ENCODE measurements around the gene RAMACL. TPM values are rescaled to one million over a fixed set of nuclear protein-coding genes. Genes with fewer than 3 reads are reported as not detected.
A peak's percentile ranks its signal among the peaks of the same experiment; 100 is the strongest.

Gene RAMACL
- total and polyA plus RNA-seq, 2 donors (not counting 1 experiment from before 2014, with no cell fraction given): 0.22 to 5.0 TPM

DNA sequence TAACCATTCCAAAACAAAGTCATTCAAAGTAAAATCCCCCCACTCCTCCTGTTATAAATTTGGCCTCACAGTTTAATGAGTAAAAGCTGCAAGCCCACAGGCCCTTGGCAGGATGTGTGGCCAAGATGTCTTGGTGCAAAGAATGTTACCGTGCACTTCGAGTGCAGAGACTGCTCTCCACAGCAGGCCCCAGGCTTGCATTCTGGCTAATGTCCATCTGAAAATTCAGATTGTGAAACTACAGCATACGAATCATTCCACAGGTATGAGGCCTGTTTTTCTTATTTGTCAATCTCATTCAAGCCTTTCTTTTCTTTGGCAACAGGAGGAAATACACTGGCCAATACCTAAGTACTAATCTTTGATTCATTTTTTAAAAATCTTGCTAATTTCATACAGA lies 33.4 kb upstream of the RAMACL start:
- H2AFZ ChIP-seq (ENCODE audit: low read length): no peak overlapping the region
- no peaks in the 10 kb centered on the region for H3K27me3 ChIP-seq (ENCODE audit: control insufficient read depth, insufficient read depth, low read length)
- no peaks in the 10 kb centered on the region for H4K20me1 ChIP-seq (ENCODE audit: control insufficient read depth, extremely low read depth, insufficient read depth, low read length)
- peaks cover 5% of the 10 kb centered on the region for H3K36me3 ChIP-seq (ENCODE audit: control insufficient read depth, insufficient read depth, low read length)
- H3K9ac ChIP-seq (ENCODE audit: insufficient read depth, low read length): no peak overlapping the region
- H3K27ac ChIP-seq (ENCODE audit: insufficient read depth, low read length): peak overlapping the region; percentile 76
- peak overlapping the region; percentile 78 for H3K4me2 ChIP-seq (ENCODE audit: extremely low read depth, insufficient read depth, low read length)
- peaks cover 46% of the 10 kb centered on the region for H3K4me1 ChIP-seq (ENCODE audit: control insufficient read depth, extremely low read depth, insufficient read depth, low read length)
- DNase-seq (ENCODE audit: low read depth in 2 of 2): peak; percentile 97 to 99
- peaks cover 61% of the 10 kb centered on the region for H3K79me2 ChIP-seq (ENCODE audit: control insufficient read depth, insufficient read depth, low read length)
- H3K9me3 ChIP-seq (ENCODE audit: control insufficient read depth, insufficient read depth, low read depth, low read length): no peaks in the 10 kb centered on the region
- TF ChIP-seq, protein P1, sequence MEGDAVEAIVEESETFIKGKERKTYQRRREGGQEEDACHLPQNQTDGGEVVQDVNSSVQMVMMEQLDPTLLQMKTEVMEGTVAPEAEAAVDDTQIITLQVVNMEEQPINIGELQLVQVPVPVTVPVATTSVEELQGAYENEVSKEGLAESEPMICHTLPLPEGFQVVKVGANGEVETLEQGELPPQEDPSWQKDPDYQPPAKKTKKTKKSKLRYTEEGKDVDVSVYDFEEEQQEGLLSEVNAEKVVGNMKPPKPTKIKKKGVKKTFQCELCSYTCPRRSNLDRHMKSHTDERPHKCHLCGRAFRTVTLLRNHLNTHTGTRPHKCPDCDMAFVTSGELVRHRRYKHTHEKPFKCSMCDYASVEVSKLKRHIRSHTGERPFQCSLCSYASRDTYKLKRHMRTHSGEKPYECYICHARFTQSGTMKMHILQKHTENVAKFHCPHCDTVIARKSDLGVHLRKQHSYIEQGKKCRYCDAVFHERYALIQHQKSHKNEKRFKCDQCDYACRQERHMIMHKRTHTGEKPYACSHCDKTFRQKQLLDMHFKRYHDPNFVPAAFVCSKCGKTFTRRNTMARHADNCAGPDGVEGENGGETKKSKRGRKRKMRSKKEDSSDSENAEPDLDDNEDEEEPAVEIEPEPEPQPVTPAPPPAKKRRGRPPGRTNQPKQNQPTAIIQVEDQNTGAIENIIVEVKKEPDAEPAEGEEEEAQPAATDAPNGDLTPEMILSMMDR (conservative IDR thresholded peaks at IDR 0.05 in 1 of 2, IDR thresholded peaks at IDR 0.05 in 1 of 2; ENCODE audit: low read depth in 1 of 2, low read length in 2 of 2): no peak
- no peak for TF ChIP-seq EZH2 (IDR thresholded peaks at IDR 0.05; ENCODE audit: low read length, missing control alignments)
- H3K4me3 ChIP-seq (replicated peaks in 1 of 4; ENCODE audit: control extremely low read depth in 1 of 4, insufficient read depth in 1 of 4, low read depth in 3 of 4, low read length in 4 of 4): no peak overlapping the region

DNA sequence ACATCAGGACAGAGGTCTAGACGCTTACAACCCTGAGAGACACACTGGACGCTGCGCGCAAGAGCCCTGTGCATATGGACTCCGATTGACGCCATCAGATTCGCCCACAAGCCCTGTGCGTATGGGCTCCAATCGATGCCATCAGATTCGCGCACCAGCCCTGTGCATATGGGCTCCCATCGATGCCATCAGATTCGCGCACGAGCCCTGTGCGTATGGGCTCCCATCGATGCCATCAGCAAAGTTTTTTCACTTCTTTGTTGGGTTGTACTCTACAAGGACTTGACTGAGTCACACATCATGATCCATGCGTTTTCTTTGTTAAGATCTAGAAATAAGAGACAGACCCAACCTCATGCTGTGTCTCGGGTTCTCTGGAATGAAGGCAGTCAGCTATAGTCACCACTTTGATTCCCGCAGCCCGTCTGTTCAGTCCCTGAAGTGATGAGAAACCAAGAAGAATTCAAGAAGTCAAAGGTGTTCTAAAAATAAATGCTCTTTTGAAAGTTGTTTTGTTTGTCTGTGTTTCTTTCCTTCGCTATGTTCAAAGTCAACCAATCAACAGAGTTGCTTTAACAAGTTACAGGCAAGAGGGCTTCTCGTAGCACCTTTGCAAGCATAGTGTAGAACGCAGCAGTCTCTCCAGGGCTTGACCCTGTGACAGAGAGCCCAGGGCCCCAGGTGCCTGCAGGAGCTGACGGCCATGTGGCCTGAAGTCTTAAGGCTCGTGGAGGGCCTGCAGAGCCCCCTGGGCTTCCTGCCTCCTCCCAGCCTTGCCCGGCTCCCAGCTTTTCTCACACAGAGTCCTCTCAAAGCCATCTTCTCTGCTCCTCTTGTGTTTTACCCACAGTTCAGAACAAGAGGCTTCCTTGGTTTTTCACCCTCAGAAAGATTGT lies 32.6 kb upstream of the RAMACL start:
- H3K27me3 ChIP-seq (ENCODE audit: control insufficient read depth, insufficient read depth, low read length): no peaks in the 10 kb centered on the region
- H2AFZ ChIP-seq (ENCODE audit: low read length): no peak overlapping the region
- TF ChIP-seq, protein P1 (conservative IDR thresholded peaks at IDR 0.05 in 1 of 2, IDR thresholded peaks at IDR 0.05 in 1 of 2; ENCODE audit: low read depth in 1 of 2, low read length in 2 of 2): no peak
- TF ChIP-seq EZH2 (IDR thresholded peaks at IDR 0.05; ENCODE audit: low read length, missing control alignments): no peak
- H3K4me2 ChIP-seq (ENCODE audit: extremely low read depth, insufficient read depth, low read length): no peak overlapping the region
- no peaks in the 10 kb centered on the region for H3K9me3 ChIP-seq (ENCODE audit: control insufficient read depth, insufficient read depth, low read depth, low read length)
- peaks cover 68% of the 10 kb centered on the region for H3K79me2 ChIP-seq (ENCODE audit: control insufficient read depth, insufficient read depth, low read length)
- peak overlapping the region; percentile 76 for H3K27ac ChIP-seq (ENCODE audit: insufficient read depth, low read length)
- H3K4me1 ChIP-seq (ENCODE audit: control insufficient read depth, extremely low read depth, insufficient read depth, low read length): peaks cover 49% of the 10 kb centered on the region
- H4K20me1 ChIP-seq (ENCODE audit: control insufficient read depth, extremely low read depth, insufficient read depth, low read length): no peaks in the 10 kb centered on the region
- DNase-seq (ENCODE audit: low read depth in 2 of 2): peak; percentile 54 to 97
- H3K36me3 ChIP-seq (ENCODE audit: control insufficient read depth, insufficient read depth, low read length): peaks cover 5% of the 10 kb centered on the region
- H3K4me3 ChIP-seq (replicated peaks in 1 of 4; ENCODE audit: control extremely low read depth in 1 of 4, insufficient read depth in 1 of 4, low read depth in 3 of 4, low read length in 4 of 4): no peak overlapping the region
- H3K9ac ChIP-seq (ENCODE audit: insufficient read depth, low read length): peak overlapping the region; percentile 25

DNA sequence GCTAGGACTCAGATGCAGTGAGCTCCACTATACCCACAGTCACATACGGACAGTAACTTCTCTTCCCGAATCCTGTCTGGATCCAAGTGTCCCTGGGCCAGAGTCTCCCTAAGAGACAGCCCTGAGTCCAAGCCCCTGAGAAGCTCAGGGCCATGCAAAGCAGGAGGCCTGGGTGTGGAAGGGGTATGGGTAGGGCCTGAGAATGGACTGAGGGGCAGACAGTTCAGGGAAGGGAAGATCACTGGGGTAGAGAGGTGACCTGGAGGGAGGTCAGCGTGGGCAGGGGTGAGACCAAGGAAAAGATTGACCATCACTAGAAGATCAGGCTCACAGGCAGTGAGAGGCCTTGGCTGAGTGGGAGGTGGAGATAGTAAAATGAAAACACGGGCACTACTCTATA lies 31.8 kb upstream of the RAMACL start:
- Histone ChIP-seq H2AFZ (ENCODE audit: low read length) (no peak overlapping the region), H3K27ac (ENCODE audit: insufficient read depth, low read length) (peak overlapping the region; percentile 76), H3K36me3 (ENCODE audit: control insufficient read depth, insufficient read depth, low read length) (peaks cover 5% of the 10 kb centered on the region), H3K79me2 (ENCODE audit: control insufficient read depth, insufficient read depth, low read length) (peaks cover 69% of the 10 kb centered on the region), H3K4me1 (ENCODE audit: control insufficient read depth, extremely low read depth, insufficient read depth, low read length) (peaks cover 46% of the 10 kb centered on the region), H3K27me3 (ENCODE audit: control insufficient read depth, insufficient read depth, low read length) (no peaks in the 10 kb centered on the region), H3K4me3 (replicated peaks in 1 of 4; ENCODE audit: control extremely low read depth in 1 of 4, insufficient read depth in 1 of 4, low read depth in 3 of 4, low read length in 4 of 4) (no peak overlapping the region), H3K9me3 (ENCODE audit: control insufficient read depth, insufficient read depth, low read depth, low read length) (no peaks in the 10 kb centered on the region), H3K9ac (ENCODE audit: insufficient read depth, low read length) (no peak overlapping the region), H4K20me1 (ENCODE audit: control insufficient read depth, extremely low read depth, insufficient read depth, low read length) (no peaks in the 10 kb centered on the region), H3K4me2 (ENCODE audit: extremely low read depth, insufficient read depth, low read length) (no peak overlapping the region)
- no peak for DNase-seq (ENCODE audit: low read depth in 2 of 2)
- TF ChIP-seq EZH2 (IDR thresholded peaks at IDR 0.05; ENCODE audit: low read length, missing control alignments): no peak
- TF ChIP-seq, protein P1 (conservative IDR thresholded peaks at IDR 0.05 in 1 of 2, IDR thresholded peaks at IDR 0.05 in 1 of 2; ENCODE audit: low read depth in 1 of 2, low read length in 2 of 2): no peak

All from fibroblast of lung (primary cell).